NCI-H146 (cell line): ENCODE data around the gene MTOR.
"Not testable (repeated sequence)": the region's sequence is repeated elsewhere in the genome, so short reads cannot be mapped to it uniquely, and the experiment has no call there.

Source experiments
- DNase-seq: peaks from one replicate; lab custom pipeline; 2025; lab: John Stamatoyannopoulos, UW

The MTOR gene

DNA sequence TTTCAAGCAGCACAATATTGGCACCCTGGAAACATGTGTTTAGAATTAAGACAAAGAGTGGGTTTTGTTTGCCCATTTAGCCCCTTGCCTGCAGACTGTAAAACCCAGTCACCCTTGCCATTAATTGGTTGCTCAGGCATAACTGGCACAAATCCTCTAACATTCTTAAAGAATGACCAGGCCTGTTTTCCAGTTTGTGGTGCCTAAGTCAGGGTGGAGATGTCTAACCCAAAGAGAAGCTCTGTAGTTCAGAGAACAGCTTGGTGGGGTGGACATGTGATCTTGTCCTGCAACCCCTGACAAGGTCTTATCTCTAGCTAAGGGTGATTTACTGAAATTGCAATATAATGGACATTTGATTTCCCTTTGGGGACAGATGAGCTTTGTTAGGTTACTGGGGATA, 82.0 kb downstream of the MTOR start:
- no peak for DNase-seq

DNA sequence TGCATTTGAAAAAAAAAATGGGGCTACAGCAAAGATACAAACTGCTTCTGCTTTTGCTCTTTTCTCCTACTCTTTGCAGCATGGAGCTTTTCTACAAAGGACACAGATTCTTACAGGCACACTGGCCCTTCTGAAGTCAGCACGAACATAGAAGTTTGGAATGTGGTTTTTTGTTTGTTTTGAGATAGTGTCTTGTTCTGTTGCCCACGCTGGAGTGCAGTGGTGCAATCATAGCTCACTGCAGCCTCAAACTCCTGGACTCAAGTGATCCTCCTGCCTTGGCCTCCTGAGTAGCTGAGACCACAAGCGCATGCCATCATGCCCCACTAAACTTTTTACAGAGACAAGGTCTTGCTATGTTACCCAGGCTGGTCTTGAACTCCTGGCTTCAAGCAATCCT, 82.6 kb downstream of the MTOR start:
- DNase-seq, result not testable (repeated sequence)

DNA sequence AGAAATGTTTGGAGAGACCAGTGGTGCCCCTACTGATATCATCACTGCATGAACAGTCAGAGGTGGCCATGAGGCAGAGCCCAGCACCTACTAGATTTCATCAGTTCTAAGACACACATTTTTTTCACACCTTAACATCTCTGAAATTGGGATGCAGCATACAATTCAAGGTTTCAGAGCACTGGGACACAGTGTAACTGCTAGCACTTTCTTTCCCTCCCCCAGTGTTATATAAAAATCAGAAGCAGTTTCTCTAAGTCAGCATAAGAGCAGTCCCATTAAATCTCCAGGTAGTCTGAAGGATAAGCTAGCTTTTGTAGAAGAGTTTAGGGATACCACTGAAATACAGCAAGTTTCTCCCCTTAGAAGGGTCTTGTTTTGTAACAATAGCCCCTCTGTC, 83.2 kb downstream of the MTOR start:
- DNase-seq, result no peak

DNA sequence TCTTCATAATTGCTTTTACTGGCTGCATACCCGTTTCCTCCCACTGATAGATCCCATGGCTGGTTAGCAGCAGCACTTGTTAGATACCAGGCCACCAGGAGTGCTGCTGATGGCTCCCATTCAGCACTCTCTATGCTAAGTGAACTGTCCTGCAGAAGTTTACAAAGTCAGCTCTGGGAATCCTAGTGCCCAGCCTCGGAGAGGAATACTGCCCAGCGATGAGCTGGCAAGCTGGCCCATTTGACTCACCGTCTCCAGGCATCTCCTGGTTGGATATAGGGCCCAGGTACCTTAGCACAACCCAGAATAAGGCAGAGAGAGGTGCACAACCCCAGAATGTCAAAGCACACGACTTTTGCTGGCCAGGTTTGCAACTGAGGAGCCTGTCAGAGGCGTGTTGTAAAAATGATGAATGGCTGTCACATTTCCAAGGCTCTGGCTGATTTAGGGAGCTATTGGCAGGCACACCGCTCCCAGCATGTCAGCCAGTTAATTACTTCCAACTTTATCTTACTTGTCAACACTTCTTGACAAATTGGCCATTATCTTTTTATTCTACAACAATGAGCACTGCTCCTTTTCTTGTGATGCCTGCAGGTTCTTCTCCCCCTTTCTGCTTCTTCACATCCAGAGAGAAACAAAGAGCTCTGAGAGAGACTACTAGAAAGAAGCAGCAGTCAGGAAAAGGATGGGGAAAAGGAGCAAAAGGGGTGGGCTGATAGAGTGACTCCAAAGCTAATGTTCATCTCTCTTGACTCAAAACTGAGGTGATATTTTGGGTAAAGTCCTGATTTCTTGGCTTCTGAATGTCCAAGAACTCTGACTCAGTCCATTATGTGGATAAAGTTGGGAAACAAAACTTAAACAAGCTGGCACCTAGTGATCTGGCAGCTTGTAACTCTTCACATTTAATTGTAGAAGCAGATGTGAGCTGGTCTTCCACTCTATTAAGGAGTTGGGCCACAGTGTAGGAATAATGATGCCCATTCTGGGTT, 84.0 kb downstream of the MTOR start:
- peak; percentile 21 for DNase-seq

DNA sequence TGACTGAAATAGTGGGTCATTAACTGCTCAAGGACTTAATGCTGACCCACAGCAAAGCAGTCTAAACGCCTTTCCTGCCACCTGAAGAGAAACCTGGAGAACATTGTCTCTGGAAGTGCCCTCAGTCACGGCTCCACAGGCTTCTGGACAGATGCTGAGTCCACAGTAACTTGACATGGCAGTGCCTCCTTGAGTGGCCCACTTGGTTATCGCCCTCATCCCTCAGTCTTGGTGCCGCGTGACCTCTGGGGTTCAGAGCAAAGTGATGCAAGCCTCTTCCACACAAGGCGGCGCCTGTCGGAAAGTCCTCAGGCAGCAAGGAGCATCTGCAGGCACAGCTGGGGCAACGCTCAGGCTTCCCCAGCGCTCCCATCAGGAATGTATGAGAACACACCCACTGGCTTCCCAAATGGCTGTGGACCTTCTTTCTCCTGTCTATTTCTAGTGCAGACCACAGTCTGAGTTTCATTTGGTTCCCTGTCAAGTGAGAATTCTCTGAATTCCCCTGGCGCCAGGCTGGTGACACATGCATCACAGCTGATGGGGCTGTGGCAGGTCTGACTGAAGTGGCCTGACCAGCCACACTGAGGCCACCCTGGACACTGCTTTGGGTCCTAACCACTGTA, 86.2 kb downstream of the MTOR start:
- DNase-seq, result no peak

DNA sequence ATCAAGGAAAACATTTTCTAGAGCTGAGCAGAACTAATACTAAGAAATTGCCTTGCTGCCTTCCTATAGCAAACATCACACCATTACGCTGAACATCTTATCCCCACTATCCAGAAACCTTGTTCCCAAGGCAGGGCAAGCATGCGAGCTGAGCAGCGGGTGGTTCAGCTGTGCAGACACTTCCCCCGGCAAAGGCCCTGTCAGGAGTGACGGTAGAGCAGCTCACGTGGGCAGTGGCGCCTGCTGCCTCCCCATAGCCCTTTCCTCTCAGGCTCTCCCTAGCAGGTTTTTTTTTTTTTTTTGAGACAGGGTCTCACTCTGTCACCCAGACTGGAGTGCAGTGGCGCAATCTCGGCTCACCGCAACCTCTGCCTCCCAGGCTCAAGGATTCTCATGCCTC, 86.9 kb downstream of the MTOR start:
- no peak for DNase-seq

DNA sequence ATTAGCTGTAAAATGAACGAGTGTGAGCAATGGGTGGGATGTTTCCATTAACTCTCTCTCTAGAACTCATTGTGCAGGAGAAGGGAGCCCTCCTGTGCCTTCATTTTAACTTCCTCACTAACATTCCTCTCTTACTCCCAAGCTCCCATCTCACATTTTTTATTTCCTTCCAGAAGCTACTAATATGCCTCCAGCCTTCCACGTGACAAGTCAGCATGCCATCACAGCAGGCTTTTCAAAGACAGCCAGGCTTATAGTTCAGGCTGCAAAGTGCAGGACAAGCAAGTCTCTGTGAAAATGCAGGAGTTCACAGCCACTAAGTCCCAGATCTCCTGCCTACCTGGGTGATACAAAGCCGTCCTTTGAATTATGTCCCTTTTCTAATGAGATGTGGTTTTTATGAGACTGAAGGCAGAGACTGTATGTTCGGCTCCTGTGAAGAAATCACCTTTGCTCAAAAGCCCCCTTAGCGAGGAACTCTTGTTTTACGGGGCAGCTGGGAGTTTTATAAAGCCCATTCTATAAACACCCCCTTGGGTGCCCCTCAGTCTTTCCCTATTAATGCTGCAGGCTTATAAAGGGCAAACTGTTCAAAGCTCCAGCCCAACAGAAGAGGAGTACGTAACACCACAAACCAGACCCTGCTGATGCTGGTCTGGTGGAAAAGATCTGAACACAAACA, 87.9 kb downstream of the MTOR start:
- no peak for DNase-seq

DNA sequence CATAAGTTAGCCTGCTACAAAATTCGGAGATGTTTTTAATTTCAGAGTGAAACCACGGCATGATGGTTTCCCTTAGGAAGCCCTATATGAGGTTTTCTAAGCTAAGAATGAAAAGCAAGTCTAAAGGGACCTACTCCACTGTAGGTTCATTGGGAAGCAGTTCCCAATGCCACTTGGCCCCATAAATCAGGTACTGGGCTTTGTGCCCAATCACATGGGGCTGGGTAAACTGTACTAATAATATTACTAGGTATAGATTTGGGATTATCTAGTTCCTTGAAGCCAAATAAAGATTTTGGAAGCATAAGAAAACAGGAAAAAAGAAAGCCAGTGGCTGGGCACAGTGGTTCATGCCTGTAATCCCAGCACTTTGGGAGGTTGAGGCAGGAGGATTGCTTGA, 92.2 kb downstream of the MTOR start:
- DNase-seq, result no peak

DNA sequence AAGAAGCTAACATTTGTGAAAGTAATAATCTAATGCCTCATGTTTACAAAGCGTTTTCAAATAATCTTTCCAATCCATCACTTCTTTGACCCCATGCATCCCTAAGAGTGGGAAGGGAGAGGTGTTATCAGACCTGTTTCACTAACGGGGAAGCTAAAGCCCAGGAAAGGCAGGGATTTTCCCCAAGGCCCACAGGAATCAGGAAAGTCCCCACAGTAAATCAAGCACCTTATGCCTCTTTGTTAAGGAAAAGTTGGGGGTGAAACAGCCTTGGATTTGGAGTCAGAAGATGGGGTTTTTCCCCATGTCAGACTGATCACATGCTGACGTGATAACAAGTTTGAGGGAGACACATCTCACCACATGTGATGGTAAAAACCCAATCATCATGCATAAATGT, 93.1 kb downstream of the MTOR start:
- no peak for DNase-seq

DNA sequence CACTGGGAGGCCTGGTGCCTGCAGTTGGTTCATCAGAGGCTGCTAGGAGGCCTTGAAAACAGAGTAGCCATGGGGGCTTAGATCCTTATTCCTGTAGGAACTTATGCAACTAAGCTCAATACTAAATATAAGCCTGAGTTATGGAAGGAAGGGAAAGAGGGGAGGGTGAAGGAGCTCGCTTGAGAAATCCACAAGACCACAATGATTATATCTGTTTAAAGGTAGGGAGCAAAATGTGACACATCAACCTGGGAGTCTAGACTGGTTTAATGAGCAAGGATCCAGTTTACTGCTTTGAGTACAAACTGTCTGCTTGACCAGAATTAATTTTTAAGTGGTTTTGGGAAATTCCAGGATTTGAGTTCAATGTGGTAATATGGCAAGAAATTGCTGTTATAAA, 93.6 kb downstream of the MTOR start:
- no peak for DNase-seq

DNA sequence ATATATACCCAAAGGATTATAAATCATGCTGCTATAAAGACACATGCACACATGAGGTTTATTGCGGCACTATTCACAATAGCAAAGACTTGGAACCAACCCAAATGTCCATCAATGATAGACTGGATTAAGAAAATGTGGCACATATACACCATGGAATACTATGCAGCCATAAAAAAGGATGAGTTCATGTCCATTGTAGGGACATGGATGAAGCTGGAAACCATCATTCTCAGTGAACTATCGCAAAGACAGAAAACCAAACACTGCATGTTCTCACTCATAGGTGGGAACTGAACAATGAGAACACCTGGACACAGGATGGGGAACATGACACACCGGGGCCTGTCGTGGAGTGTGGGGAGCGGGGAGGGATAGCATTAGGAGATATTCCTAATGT, 95.6 kb downstream of the MTOR start:
- DNase-seq, result not testable (repeated sequence)

DNA sequence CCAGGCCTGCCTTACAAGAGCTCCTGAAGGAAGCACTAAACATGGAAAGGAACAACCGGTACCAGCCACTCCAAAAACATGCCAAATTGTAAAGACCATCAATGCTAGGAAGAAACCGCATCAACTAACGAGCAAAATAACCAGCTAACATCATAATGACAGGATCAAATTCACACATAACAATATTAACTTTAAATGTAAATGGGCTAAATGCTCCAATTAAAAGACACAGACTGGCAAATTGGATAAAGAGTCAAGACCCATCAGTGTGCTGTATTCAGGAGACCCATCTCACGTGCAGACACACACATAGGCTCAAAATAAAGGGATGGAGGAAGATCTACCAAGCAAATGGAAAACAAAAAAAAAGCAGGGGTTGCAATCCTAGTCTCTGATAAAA, 99.6 kb downstream of the MTOR start:
- DNase-seq, result not testable (repeated sequence)

DNA sequence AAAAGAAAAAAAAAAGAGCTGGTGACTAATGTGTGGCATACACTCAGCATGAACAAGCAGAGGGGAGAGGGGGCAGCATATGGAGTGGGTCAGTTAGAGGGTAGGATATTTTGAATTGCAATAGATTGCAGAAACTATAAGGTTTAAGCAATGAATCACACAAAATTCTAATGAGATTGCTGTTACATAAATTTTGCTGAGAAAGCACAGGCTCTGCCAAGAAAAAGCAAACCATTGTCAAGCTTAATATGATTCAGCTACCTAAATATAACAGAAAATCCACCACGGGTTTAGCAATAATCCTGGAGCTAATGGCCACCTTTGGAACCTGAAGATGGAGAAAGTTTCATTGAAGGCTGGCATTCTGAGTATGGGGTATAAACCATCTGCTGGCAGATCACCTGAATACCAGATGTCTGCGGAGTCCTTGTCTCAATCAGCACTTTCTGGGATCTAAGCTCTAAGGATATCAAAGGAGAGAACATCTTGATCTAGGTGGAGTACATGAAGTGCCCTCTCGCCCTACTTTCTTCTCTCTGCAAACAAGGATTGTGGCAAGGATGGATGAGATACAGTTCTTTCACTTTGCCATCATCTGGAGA, 103.5 kb downstream of the MTOR start:
- DNase-seq, result no peak

DNA sequence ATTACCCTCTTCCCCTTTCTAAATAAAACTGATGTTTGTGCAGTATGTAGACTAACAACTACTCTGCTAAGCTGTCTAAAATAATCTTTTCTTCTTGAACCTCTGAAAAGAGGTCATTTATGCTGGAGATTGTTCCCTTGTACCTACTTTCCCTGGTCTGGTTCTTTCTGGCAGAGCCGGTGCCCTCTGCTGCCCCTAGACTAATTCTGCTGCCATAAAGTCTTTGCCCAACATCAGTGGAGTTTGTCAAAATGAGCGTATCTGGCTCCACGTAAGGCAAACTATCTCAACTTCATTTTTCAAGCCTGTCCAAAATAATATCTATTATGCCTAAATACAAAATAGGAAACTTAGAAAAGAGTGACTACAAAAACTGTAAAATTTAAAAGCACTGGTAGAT, 104.1 kb downstream of the MTOR start:
- DNase-seq, result no peak

DNA sequence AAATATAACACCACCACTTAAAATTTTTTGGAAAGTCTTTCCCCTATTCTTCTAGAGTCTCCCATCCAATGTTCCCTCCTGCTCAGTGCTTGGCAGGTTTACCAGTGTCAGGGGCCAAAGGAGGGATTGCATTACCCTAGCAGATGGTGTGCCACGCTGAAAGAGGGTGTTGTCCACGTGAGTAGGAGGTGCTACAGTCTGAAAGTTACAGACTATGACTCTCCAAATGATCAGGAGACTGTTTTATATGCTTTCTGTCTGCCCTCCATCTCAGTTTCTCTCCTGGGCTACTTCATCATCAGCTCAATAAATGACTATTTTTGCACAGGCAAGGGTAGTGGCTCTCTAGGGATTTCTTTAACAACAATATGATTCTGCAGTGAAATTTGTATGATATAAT, 104.5 kb downstream of the MTOR start:
- no peak for DNase-seq

DNA sequence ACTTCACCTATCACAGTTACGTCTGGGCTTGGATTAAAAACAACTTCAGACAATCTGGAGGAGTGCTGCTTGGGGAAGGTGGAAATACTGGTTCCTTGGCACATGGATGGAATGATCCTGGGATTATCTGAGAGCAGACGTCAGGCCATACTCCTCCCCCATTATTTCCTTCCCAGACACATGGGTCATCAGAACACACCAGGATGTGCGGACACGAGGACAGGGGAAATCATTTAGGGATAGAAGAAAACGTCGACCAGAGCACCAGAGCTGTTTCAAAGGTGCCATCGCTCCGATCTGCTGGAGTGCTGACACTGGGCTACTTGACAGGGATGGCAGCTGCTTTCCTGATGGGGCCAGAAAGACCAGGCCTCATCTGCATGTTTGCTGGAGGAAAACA, 105.0 kb downstream of the MTOR start:
- no peak for DNase-seq

DNA sequence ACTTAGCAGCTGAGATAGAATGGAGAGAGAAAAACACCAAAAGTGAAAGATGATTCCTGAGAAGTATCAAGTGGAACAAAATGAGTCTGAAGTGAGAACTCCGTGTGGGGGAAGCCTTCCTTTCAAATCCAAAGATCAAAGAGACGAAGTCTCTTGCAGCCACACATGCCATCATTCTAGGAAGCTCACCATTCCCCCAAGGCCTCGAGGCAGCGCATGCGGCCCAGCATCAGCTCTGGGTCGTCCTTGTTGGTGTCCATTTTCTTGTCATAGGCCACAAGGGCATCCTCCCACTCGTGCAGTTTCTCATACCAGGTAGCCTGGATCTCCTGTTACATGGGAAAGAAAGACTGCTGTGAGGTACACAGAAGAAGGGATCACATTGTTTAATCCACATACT, 105.4 kb downstream of the MTOR start:
- DNase-seq, result no peak

DNA sequence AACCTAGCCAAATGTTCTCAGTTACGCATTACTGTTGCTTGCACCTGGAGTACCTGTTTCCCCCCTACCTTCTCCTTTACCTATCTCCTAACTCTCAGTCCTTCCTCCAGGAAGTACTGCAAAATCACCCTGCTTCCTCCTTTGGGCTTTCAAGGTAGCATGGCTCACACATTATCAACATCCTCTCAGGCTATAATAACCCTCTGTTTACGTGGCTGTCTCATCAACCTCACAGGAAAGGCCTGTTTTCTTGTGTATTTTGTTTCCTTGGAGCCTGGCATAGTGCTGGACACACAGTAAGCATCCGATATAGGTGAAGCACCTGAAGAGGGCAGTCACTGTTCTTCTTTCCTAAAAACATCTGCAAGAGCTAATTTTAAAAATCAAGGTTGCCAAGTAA, 105.9 kb downstream of the MTOR start:
- no peak for DNase-seq

DNA sequence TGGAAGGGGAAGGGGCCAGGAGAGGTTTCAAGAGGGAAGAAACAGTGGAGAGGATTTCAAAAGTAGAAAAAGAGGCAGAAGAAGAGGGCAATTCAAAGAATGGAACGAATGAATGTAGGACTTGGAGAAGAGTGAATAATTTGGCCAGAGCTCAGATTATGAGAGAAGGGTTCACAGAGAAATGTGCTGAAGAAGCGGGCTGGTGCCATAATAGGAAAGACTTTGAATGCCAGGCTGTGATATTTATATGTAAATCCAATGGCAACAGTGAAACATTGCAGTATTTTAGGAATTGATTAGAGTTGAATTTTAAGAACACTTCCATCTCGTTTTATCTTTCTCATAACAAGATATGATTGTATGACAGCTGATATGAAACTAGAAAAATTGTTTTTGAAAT, 109.2 kb downstream of the MTOR start:
- no peak for DNase-seq

DNA sequence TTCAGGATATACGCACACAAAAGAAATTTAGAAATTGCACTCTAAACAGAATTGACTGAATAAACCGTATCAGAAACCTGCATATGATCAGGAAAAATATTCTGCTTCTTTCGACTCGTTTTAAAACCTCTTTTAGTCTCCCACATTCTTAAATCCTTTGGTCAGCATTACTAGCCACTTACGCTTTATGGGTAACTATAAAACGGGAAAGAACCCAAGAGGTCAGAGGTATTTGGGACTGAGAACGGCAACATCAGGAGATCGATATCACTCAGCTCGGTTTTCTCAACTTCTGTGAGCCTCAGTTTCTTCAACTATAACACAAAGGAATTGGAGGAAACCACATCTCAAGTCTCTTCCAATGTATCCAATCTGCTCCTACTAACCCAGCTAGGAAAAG, 109.6 kb downstream of the MTOR start:
- DNase-seq, result no peak

DNA sequence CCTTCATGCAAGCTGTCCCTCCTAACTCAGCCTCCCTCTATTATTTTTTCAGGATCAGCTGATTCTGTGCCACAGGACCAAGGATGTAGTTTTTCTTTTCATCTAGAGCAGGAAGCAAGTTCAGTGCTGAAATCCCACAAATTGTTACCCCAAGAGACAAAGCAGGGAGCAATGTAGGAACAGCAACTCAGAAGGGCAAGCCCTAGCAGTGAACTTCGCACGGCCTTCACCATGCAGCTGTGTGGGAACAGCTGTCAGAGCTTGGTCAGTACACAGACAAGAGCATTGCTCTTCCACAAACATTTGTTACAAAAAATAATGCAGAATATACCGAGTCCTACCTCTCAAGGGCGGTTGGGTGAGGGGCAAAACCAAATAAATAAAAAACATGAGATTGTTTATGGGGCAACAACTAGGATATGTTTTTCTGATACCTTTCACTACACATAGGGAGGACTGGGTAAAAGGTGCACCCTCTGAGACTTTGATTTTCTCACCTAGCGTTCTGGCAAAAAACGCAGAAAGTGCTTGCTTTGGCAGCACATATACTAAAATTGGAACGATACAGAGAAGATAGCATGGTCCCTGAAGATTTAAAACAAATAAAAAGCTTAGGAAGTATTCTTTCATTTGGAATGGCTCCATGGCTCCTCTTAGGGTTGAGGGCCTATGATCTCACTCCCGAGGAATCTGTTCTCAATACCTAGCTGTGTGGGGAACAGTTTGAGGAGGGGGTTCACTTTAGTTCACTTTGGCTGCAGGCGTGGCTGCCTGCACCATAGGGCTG, 110.3 kb downstream of the MTOR start:
- DNase-seq, result no peak

DNA sequence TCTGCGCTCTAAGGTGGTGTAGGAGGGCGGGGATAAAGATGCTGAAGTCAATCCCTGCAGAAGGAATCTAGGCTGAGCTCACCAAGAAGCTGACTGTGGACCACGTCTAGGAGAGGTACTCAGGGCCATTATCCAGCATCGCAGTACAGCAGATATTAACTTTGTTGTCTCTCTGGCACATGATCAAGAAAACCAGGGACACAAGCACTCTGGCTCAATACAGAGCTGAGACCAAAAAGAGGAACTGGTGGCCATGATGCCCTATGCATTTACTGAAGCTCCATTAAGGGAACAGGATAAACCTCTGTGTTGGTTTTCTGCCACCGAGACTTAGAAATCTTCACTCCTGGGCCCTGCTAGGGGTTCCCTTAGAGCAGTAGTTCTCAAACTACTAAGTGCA, 111.2 kb downstream of the MTOR start:
- DNase-seq, result no peak
